Measurements from ENCODE around the gene UGT1A8. TPM values are rescaled to one million over a fixed set of nuclear protein-coding genes. Genes with fewer than 3 reads are reported as not detected.

Gene UGT1A8
- total RNA-seq, 2 experiments from 2014 or later: not detected

DNA sequence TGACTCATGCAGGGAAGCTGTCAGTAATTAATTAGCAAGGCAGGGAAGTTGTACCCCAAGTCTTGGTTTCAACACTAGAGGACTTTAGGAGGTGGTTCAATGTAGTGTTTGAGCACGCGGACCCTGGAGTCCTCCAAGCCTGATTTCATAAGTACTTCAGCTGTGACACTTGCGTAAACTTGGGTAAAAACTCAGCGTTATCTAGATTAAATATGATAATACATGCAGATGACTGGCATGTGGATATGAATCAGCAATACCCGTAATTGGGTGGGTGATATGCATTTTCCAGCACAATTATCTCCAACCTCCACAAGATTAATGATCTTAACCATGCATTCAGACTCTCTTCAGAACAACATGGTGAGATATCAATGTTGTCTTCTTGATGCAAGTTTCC lies 69.5 kb downstream of the UGT1A8 start:
- Histone ChIP-seq H3K9me3 (ENCODE audit: control insufficient read depth in 1 of 2, insufficient read depth in 1 of 2, low read length in 2 of 2) (peaks cover 0 to 4% of the 10 kb centered on the region in 2 experiments), H3K27me3 (ENCODE audit: control insufficient read depth in 1 of 2, insufficient read depth in 2 of 2, low read length in 2 of 2) (peaks cover under 1 to 7% of the 10 kb centered on the region in 2 experiments), H3K4me1 (ENCODE audit: insufficient read depth, low read length) (no peaks in the 10 kb centered on the region), H3K4me3 (ENCODE audit: low read length) (no peak overlapping the region), H3K27ac (ENCODE audit: low read depth in 1 of 2, low read length in 2 of 2) (no peak overlapping the region), H3K36me3 (ENCODE audit: insufficient read depth, low read length) (no peaks in the 10 kb centered on the region)
- TF ChIP-seq, protein P1, sequence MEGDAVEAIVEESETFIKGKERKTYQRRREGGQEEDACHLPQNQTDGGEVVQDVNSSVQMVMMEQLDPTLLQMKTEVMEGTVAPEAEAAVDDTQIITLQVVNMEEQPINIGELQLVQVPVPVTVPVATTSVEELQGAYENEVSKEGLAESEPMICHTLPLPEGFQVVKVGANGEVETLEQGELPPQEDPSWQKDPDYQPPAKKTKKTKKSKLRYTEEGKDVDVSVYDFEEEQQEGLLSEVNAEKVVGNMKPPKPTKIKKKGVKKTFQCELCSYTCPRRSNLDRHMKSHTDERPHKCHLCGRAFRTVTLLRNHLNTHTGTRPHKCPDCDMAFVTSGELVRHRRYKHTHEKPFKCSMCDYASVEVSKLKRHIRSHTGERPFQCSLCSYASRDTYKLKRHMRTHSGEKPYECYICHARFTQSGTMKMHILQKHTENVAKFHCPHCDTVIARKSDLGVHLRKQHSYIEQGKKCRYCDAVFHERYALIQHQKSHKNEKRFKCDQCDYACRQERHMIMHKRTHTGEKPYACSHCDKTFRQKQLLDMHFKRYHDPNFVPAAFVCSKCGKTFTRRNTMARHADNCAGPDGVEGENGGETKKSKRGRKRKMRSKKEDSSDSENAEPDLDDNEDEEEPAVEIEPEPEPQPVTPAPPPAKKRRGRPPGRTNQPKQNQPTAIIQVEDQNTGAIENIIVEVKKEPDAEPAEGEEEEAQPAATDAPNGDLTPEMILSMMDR (IDR thresholded peaks at IDR 0.05): no peak
- Mint-ChIP-seq H3K4me3 (no peak overlapping the region), H3K9me3 (no peaks in the 10 kb centered on the region), H3K4me1 (ENCODE audit: low read depth) (no peaks in the 10 kb centered on the region), H3K27me3 (peaks cover 11% of the 10 kb centered on the region), H3K27ac (no peak overlapping the region), H3K36me3 (ENCODE audit: low read depth) (no peaks in the 10 kb centered on the region)
- POLR2A ChIA-PET: no interaction called here
- CTCF ChIA-PET: no interaction called here
- ATAC-seq (ENCODE audit: poor library complexity) (no peak), DNase-seq (no peak)
- intact Hi-C loops (cut with DNase I, micrococcal nuclease): no loop called here

DNA sequence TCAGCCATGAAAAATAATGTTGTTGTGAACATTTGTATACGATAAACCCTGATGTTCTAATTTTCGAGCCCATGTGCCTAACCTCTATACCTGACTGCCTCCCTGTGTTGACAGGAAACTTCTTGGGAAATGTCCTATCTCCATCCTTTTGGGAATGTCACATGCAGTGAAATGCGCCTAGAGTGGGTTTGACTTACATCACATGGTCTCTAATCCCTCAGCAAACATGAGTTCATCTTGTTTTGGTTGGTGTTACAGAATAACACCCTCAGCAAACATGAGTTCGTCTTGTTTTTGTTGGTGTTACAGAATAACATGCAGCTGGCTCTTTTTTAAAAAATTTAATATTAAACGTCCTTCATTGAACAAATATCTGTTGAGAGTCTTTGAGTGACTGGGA lies 70.9 kb downstream of the UGT1A8 start:
- H3K36me3 Mint-ChIP-seq (ENCODE audit: low read depth): no peaks in the 10 kb centered on the region

DNA sequence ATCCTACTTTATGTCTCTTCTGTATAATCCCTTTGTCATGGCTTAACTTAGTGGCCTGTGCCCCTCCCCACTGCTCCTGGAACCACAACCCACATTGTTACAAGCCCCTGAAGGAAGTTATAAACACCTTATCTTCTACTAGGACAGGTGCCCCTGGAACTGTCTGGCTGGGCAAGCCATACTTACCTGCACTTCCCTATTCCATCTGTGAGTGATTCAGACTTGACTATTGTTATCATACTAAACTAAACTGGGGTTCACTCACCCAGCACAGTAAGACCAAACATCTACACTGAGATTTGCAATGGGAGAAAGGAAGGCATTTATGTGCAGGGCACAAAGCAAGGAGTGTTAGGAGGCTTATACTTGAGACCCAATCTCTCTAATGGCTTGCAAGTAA lies 71.6 kb downstream of the UGT1A8 start:
- H3K36me3 ChIP-seq (ENCODE audit: insufficient read depth, low read length): no peaks in the 10 kb centered on the region
- Mint-ChIP-seq H3K27me3 (peaks cover 11% of the 10 kb centered on the region), H3K4me1 (ENCODE audit: low read depth) (no peaks in the 10 kb centered on the region), H3K9me3 (no peaks in the 10 kb centered on the region), H3K27ac (no peak overlapping the region), H3K4me3 (no peak overlapping the region), H3K36me3 (ENCODE audit: low read depth) (no peaks in the 10 kb centered on the region)
- no peak overlapping the region for H3K4me3 ChIP-seq (ENCODE audit: low read length)
- DNase-seq (no peak), ATAC-seq (ENCODE audit: poor library complexity) (no peak)
- ChIA-PET POLR2A (no interaction called here), CTCF (no interaction called here)
- no peak overlapping the region for H3K27ac ChIP-seq (ENCODE audit: low read depth in 1 of 2, low read length in 2 of 2)
- H3K27me3 ChIP-seq (ENCODE audit: control insufficient read depth in 1 of 2, insufficient read depth in 2 of 2, low read length in 2 of 2): peaks cover 2 to 7% of the 10 kb centered on the region in 2 experiments
- H3K4me1 ChIP-seq (ENCODE audit: insufficient read depth, low read length): no peaks in the 10 kb centered on the region
- intact Hi-C loops (cut with DNase I, micrococcal nuclease): no loop called here
- peaks cover 0 to 4% of the 10 kb centered on the region in 2 experiments for H3K9me3 ChIP-seq (ENCODE audit: control insufficient read depth in 1 of 2, insufficient read depth in 1 of 2, low read length in 2 of 2)
- TF ChIP-seq, protein P1 (IDR thresholded peaks at IDR 0.05): no peak

More for the DNA sequence above, 70.9 kb downstream of the UGT1A8 start:
- Mint-ChIP-seq H3K4me3 (no peak overlapping the region), H3K27ac (no peak overlapping the region), H3K9me3 (no peaks in the 10 kb centered on the region), H3K27me3 (peaks cover 11% of the 10 kb centered on the region), H3K4me1 (ENCODE audit: low read depth) (no peaks in the 10 kb centered on the region)
- DNase-seq (no peak), ATAC-seq (ENCODE audit: poor library complexity) (no peak)
- TF ChIP-seq, protein P1 (IDR thresholded peaks at IDR 0.05): no peak
- H3K27ac ChIP-seq (ENCODE audit: low read depth in 1 of 2, low read length in 2 of 2): no peak overlapping the region
- no peak overlapping the region for H3K4me3 ChIP-seq (ENCODE audit: low read length)
- H3K27me3 ChIP-seq (ENCODE audit: control insufficient read depth in 1 of 2, insufficient read depth in 2 of 2, low read length in 2 of 2): peaks cover 2 to 7% of the 10 kb centered on the region in 2 experiments
- intact Hi-C loops (cut with DNase I, micrococcal nuclease): no loop called here
- ChIA-PET POLR2A (no interaction called here), CTCF (no interaction called here)
- H3K4me1 ChIP-seq (ENCODE audit: insufficient read depth, low read length): no peaks in the 10 kb centered on the region
- H3K36me3 ChIP-seq (ENCODE audit: insufficient read depth, low read length): no peaks in the 10 kb centered on the region
- H3K9me3 ChIP-seq (ENCODE audit: control insufficient read depth in 1 of 2, insufficient read depth in 1 of 2, low read length in 2 of 2): peaks cover 0 to 4% of the 10 kb centered on the region in 2 experiments
